Smooth muscle cell (in vitro differentiated cells): ENCODE data around the gene DHX8. TPM values are rescaled to one million over a fixed set of nuclear protein-coding genes. Genes with fewer than 3 reads are reported as not detected.

Source experiments
- DNase-seq: peaks from one replicate; lab custom pipeline; 2025; ENCODE audit not compliant: unreplicated experiment; lab: John Stamatoyannopoulos, UW
- H2AFZ ChIP-seq: fragments of 200-600 bp; sonication (generic); 2 replicates; pipeline ENCODE4 v1.6.0; 2016; ENCODE audit warnings: antibody characterized with exemption, low read depth, mild to moderate bottlenecking
- H3F3A ChIP-seq: fragments of 200-600 bp; sonication (generic); 2 replicates; pipeline ENCODE4 v1.6.0; 2017; ENCODE audit warnings: antibody characterized with exemption, low read depth
- H3K27ac ChIP-seq: fragments of 200-600 bp; sonication (generic); 2 replicates; pipeline ENCODE4 v1.5.1; 2016; ENCODE audit warnings: low read depth, mild to moderate bottlenecking
- H3K27me3 ChIP-seq: fragments of 200-600 bp; sonication (generic); 2 replicates; pipeline ENCODE4 v1.6.1; 2016; ENCODE audit warnings: low read depth, mild to moderate bottlenecking
- H3K36me3 ChIP-seq: fragments of 200-600 bp; sonication (generic); 2 replicates; pipeline ENCODE4 v1.5.1; 2016; ENCODE audit warnings: low read depth
- H3K4me1 ChIP-seq: fragments of 200-600 bp; sonication (generic); 2 replicates; pipeline ENCODE4 v1.5.1; 2016; ENCODE audit warnings: low read depth
- H3K4me2 ChIP-seq: fragments of 200-600 bp; sonication (generic); 2 replicates; pipeline ENCODE4 v1.6.0; 2016; ENCODE audit warnings: mild to moderate bottlenecking
- H3K4me3 ChIP-seq: fragments of 200-600 bp; sonication (generic); 2 replicates; pipeline ENCODE4 v1.5.1; 2016; ENCODE audit warnings: mild to moderate bottlenecking
- H3K79me2 ChIP-seq: fragments of 200-600 bp; sonication (generic); 2 replicates; pipeline ENCODE4 v1.6.0; 2016; ENCODE audit warnings: low read depth, mild to moderate bottlenecking
- H3K9ac ChIP-seq: fragments of 200-600 bp; sonication (generic); 2 replicates; pipeline ENCODE4 v1.6.0; 2016; ENCODE audit warnings: low read depth
- H3K9me3 ChIP-seq: fragments of 200-600 bp; sonication (generic); replicated peaks from 2 replicates; pipeline ENCODE4 v1.5.1; 2016; ENCODE audit warnings: low read depth
- H4K20me1 ChIP-seq: fragments of 200-600 bp; sonication (generic); 2 replicates; pipeline ENCODE4 v1.6.0; 2016; ENCODE audit warnings: low read depth
- WGBS: methylation state at CpG from one replicate; pipeline ENCODE4 v1.1.7; 2016; ENCODE audit warnings: low lambda C conversion rate; 5-methylcytosine and 5-hydroxymethylcytosine counted together
- polyA plus RNA-seq: library from polyadenylated mRNA; unstranded; fragments of >200 nt; fragmentation: Nextera tagmentation; extraction: Ambion mirVana; gene quantifications from 2 replicates; pipeline ENCODE4 v1.2.1, GENCODE V29; 2016
- total RNA-seq: library from RNA; depleted of rRNA; stranded (reverse); fragments of >200 nt; gene quantifications from 2 replicates; pipeline ENCODE4 v1.2.3, GENCODE V29; 2014
- TF ChIP-seq, protein P1 (sequence below): fragments of 200-600 bp; sonication (generic); IDR thresholded peaks from 2 replicates; pipeline ENCODE4 v1.5.1; 2017; ENCODE audit warnings: borderline replicate concordance, mild to moderate bottlenecking, antibody characterized with exemption; ENCODE audit not compliant: insufficient read depth, poor library complexity, severe bottlenecking

Gene DHX8
- total and polyA plus RNA-seq, 2 experiments from 2014 or later: 24.4 to 36.9 TPM

DNA sequence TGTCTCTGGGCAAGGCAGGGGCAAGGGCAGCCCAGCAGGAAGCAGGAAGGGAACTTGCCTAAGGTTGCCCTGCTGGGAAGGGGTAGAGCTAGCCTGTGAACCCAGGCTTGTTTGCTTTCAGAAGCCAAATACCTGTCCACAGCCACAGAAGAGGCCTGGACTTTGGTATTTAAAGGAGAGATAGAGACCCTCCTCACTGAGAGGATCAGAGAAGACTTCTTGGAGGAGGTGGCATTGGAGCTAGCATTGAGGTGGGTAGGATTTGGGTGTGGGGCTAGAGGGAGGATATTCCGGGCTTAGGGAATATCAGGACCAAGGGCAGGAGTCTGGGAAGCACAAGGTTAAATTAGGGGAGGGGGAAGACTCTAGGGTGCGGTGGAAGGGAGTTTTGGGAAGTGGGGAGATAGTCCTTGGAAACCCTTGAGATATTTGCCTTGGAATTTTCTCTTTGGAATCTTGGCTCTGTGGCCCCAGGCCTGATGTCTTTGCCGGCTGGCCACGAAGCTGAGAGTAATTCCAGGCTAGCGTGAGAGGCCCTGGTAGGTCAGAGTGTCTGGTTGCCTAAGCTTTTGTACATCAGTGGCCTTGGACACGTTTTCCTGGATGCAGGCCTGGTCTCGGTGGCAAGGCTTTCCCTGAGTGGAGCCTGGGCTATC, 75.5 kb downstream of the DHX8 start:
- no peak overlapping the region for H3K27ac ChIP-seq
- WGBS: 47% methylated on average over 7 of the region's 7 CpGs

GRCh38 chr17:43560461-43561427, 77.0 kb downstream of the DHX8 start:
- DNase-seq: no peak
- no peaks in the 10 kb centered on the region for H3K27me3 ChIP-seq
- TF ChIP-seq, protein P1, sequence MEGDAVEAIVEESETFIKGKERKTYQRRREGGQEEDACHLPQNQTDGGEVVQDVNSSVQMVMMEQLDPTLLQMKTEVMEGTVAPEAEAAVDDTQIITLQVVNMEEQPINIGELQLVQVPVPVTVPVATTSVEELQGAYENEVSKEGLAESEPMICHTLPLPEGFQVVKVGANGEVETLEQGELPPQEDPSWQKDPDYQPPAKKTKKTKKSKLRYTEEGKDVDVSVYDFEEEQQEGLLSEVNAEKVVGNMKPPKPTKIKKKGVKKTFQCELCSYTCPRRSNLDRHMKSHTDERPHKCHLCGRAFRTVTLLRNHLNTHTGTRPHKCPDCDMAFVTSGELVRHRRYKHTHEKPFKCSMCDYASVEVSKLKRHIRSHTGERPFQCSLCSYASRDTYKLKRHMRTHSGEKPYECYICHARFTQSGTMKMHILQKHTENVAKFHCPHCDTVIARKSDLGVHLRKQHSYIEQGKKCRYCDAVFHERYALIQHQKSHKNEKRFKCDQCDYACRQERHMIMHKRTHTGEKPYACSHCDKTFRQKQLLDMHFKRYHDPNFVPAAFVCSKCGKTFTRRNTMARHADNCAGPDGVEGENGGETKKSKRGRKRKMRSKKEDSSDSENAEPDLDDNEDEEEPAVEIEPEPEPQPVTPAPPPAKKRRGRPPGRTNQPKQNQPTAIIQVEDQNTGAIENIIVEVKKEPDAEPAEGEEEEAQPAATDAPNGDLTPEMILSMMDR: no peak
- H3K4me3 ChIP-seq: no peak overlapping the region
- no peak overlapping the region for H3K4me2 ChIP-seq
- no peak overlapping the region for H3K27ac ChIP-seq
- H2AFZ ChIP-seq: no peak overlapping the region
- no peaks in the 10 kb centered on the region for H4K20me1 ChIP-seq
- peaks cover 15% of the 10 kb centered on the region for H3K4me1 ChIP-seq
- WGBS: 83% methylated on average over 7 of the region's 7 CpGs
- H3F3A ChIP-seq: no peaks in the 10 kb centered on the region
- no peaks in the 10 kb centered on the region for H3K9me3 ChIP-seq
- no peaks in the 10 kb centered on the region for H3K36me3 ChIP-seq
- H3K9ac ChIP-seq: no peak overlapping the region
- H3K79me2 ChIP-seq: no peaks in the 10 kb centered on the region

More for the DNA sequence above, 75.5 kb downstream of the DHX8 start:
- TF ChIP-seq, protein P1: no peak
- H2AFZ ChIP-seq: no peak overlapping the region
- H3K36me3 ChIP-seq: no peaks in the 10 kb centered on the region
- no peak overlapping the region for H3K4me3 ChIP-seq
- H3K4me1 ChIP-seq: peaks cover 19% of the 10 kb centered on the region
- DNase-seq: no peak
- no peaks in the 10 kb centered on the region for H3K9me3 ChIP-seq
- no peaks in the 10 kb centered on the region for H3F3A ChIP-seq
- no peaks in the 10 kb centered on the region for H3K27me3 ChIP-seq
- H4K20me1 ChIP-seq: no peaks in the 10 kb centered on the region
- no peaks in the 10 kb centered on the region for H3K79me2 ChIP-seq
- H3K4me2 ChIP-seq: no peak overlapping the region
- H3K9ac ChIP-seq: no peak overlapping the region

DNA sequence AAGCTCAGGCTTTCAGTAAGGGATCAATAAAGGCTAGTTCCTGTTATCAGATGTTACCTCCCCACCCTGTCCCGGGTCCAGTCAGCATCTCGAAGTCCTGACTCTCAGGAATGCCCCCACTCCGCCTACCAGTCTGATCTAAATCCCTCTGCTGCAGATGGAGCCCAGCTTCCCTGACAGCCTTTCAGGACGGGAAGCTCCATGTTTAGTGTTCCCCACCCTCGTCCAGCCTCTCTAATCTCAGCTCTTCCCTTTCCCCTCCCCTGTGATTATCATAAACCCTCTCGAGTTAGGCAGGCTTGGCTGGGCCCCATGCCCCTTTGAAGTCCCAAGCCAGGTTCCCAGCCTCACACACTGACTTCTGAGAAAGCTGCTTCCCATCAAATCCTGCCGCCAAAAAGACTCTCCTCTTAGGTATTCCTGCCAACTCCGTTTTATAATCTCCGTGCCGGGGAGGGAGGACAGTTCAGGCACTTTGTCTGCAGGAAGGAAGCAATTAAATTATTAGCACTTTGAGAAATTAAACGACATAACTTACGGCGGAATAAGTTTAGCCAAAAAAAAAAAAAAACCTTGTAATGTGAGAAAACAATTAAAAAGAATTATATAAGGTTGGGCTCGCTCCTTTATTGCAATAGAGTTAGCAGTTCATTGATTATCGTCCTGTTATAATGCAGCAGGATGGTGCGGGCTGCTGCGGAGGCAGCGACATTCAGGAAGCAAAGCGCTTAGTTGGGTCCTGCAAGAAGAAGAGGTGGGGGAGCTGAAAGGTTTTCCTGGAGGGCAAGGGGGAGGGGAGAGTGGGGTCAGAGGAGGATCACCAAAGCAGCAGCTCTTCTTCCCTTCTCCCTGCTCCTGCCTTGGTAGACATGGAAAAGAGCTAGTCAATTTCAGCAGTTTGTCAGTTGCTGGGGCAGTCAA, 79.2 kb downstream of the DHX8 start:
- Histone ChIP-seq H3K79me2 (no peaks in the 10 kb centered on the region), H3K9me3 (no peaks in the 10 kb centered on the region), H3K4me2 (peak overlapping the region; percentile 79), H2AFZ (peak overlapping the region; percentile 43), H3K4me3 (no peak overlapping the region), H3K27ac (no peak overlapping the region), H3K9ac (no peak overlapping the region), H3K36me3 (no peaks in the 10 kb centered on the region), H3K27me3 (no peaks in the 10 kb centered on the region), H3F3A (no peaks in the 10 kb centered on the region), H4K20me1 (no peaks in the 10 kb centered on the region), H3K4me1 (peaks cover 15% of the 10 kb centered on the region)
- 9% methylated on average over 19 of the region's 19 CpGs for WGBS
- no peak for DNase-seq
- TF ChIP-seq, protein P1: no peak
